K562 (cell line): ENCODE measurements around the gene SNX25. TPM values are rescaled to one million over a fixed set of nuclear protein-coding genes. Genes with fewer than 3 reads are reported as not detected.

Source experiments
- ETS2 ChIP-seq: IDR thresholded peaks from 2 replicates; pipeline ENCODE4 v1.6.1; 2016; ENCODE audit warnings: borderline replicate concordance, missing genetic modification characterization, mild to moderate bottlenecking, moderate library complexity, missing compliant biosample characterization; ENCODE audit not compliant: poor library complexity, severe bottlenecking
- FOXA3 ChIP-seq, 2 experiments: fragments of 450-650 bp in 1 of 2; sonication (generic) in 1 of 2; formaldehyde crosslinking; IDR thresholded peaks in 1 of 2; conservative IDR thresholded peaks in 1 of 2; 2 replicates each; pipeline versions ENCODE4 v1.4.0 to v1.8.0; 2020 to 2022; ENCODE audit warnings: mild to moderate bottlenecking in 2 of 2, missing genetic modification reagents in 1 of 2
- HDAC1 ChIP-seq, 2 experiments: fragments of 450-650 bp; IDR thresholded peaks; 2 replicates each; pipeline ENCODE4 v1.6.1; 2016 to 2017; ENCODE audit warnings: inconsistent platforms in 1 of 2, mild to moderate bottlenecking in 1 of 2, moderate library complexity in 1 of 2
- HSF4 ChIP-seq: fragments of 250-450 bp; sonication (Bioruptor Pico); IDR thresholded peaks from 2 replicates; pipeline ENCODE4 v2.1.2; 2022; ENCODE audit warnings: mild to moderate bottlenecking, moderate library complexity, borderline replicate concordance
- KDM1A ChIP-seq, 2 experiments: fragments of 450-650 bp; IDR thresholded peaks; 2 replicates each; pipeline ENCODE4 v1.6.1; 2016; ENCODE audit warnings: mild to moderate bottlenecking in 2 of 2
- NCOA1 ChIP-seq: fragments of 450-650 bp; IDR thresholded peaks from 2 replicates; pipeline ENCODE4 v1.6.1; 2016; ENCODE audit warnings: low read depth
- NFE2 ChIP-seq: IDR thresholded peaks from 2 replicates; pipeline ENCODE4 v1.6.1; 2014; ENCODE audit warnings: antibody characterized with exemption, low read depth
- NR1H2 ChIP-seq: sonication (generic); formaldehyde crosslinking; IDR thresholded peaks from 2 replicates; pipeline ENCODE4 v1.4.0; 2020; ENCODE audit warnings: mild to moderate bottlenecking, missing genetic modification reagents
- SNAPC5 ChIP-seq: fragments of 250-450 bp; sonication (Bioruptor Pico); IDR thresholded peaks from 2 replicates; pipeline ENCODE4 v1.8.0; 2021; ENCODE audit warnings: moderate library complexity, mild to moderate bottlenecking, inconsistent platforms
- TFAP4 ChIP-seq: sonication (generic); formaldehyde crosslinking; IDR thresholded peaks from 2 replicates; pipeline ENCODE4 v1.8.0; 2022; ENCODE audit warnings: missing genetic modification reagents, mild to moderate bottlenecking, moderate library complexity, borderline replicate concordance
- YBX1 ChIP-seq: fragments of 450-650 bp; IDR thresholded peaks from 2 replicates; pipeline ENCODE4 v1.7.1; 2016; ENCODE audit warnings: mild to moderate bottlenecking
- ZBTB8A ChIP-seq: fragments of 450-650 bp; IDR thresholded peaks from 2 replicates; pipeline ENCODE4 v1.6.1; 2018; ENCODE audit warnings: mild to moderate bottlenecking, moderate library complexity; ENCODE audit not compliant: partially characterized antibody
- ZNF146 ChIP-seq: IDR thresholded peaks from one replicate; pipeline ENCODE4 v1.6.1; 2018; ENCODE audit warnings: missing compliant biosample characterization; ENCODE audit not compliant: unreplicated experiment
- ZNF175 ChIP-seq: fragments of 200-800 bp; sonication (Bioruptor generic); IDR thresholded peaks from 2 replicates; pipeline ENCODE4 v1.6.1; 2016; ENCODE audit warnings: low read depth, mild to moderate bottlenecking, missing genetic modification characterization, missing compliant biosample characterization
- ZNF511 ChIP-seq: sonication (generic); formaldehyde crosslinking; IDR thresholded peaks from 2 replicates; pipeline ENCODE4 v1.8.0; 2022; ENCODE audit warnings: mild to moderate bottlenecking, missing genetic modification reagents
- ZNF551 ChIP-seq: fragments of 250-450 bp; sonication (Bioruptor Pico); IDR thresholded peaks from 2 replicates; pipeline ENCODE4 v1.5.0; 2021; ENCODE audit warnings: mild to moderate bottlenecking, moderate library complexity
- ZNF778 ChIP-seq: fragments of 450-650 bp; formaldehyde crosslinking; IDR thresholded peaks from 2 replicates; pipeline ENCODE4 v1.4.0; 2020; ENCODE audit warnings: mild to moderate bottlenecking, moderate library complexity
- ZNF830 ChIP-seq: fragments of 250-450 bp; sonication (Bioruptor Pico); IDR thresholded peaks from 2 replicates; pipeline ENCODE4 v1.5.0; 2021; ENCODE audit warnings: mild to moderate bottlenecking
- polyA plus RNA-seq, 8 experiments: library from polyadenylated mRNA; depleted of rRNA in 4 of 8; stranded (reverse) in 5 of 8; unstranded in 3 of 8; fragments of >200 nt; fragmentation: Nextera tagmentation in 2 of 8; fragmentation: Illumina TruSeq in 1 of 8; extraction: Ambion mirVana in 2 of 8; extraction: Trizol in 1 of 8; gene quantifications; 2 replicates each; pipeline versions ENCODE4 v1.2.1 to v1.2.3, GENCODE V29; 2011 to 2014; ENCODE audit warnings: inconsistent platforms in 1 of 8, missing spikeins in 1 of 8
- total RNA-seq, 7 experiments: library from RNA; depleted of rRNA in 6 of 7; stranded (reverse); fragments of >200 nt in 6 of 7; fragmentation: Illumina TruSeq in 2 of 7; extraction: Trizol in 2 of 7; gene quantifications; 2 replicates each; pipeline versions ENCODE4 v1.2.1 to v1.2.3, GENCODE V29; 2011 to 2021; ENCODE audit warnings: low replicate concordance in 1 of 7
- TF ChIP-seq, protein P1 (sequence below): sonication (generic); formaldehyde crosslinking; IDR thresholded peaks from 2 replicates; pipeline ENCODE4 v1.8.0; 2022; ENCODE audit warnings: mild to moderate bottlenecking, missing genetic modification reagents
- TF ChIP-seq, protein P2 (sequence below): fragments of 450-650 bp; formaldehyde crosslinking; IDR thresholded peaks from 2 replicates; pipeline ENCODE4 v1.4.0; 2020; ENCODE audit warnings: mild to moderate bottlenecking, mixed read lengths

The SNX25 gene
- total and polyA plus RNA-seq, 9 of the 15 experiments (the other 6 are each of a cell fraction or from before 2014, with no cell fraction given) = 2.5 to 23.4 (median 13.3) TPM

- TF ChIP-seq TFAP4 (no peak), NCOA1 (no peak), ZNF511 (CRISPR knock-in tag) (0 out of 2 replicates have a peak, but pooled peaks have one; percentile 32), ZBTB8A (no peak), HDAC1 (IDR thresholded peaks at IDR 0.05) (0 out of 4 replicates have a peak, but pooled peaks of 1 of the 2 experiments have one; percentile 51), ETS2 (tag) (no peak), YBX1 (no peak), ZNF146 (CRISPR knock-in tag) (no peak), HSF4 (CRISPR knock-in tag) (no peak), KDM1A (IDR thresholded peaks at IDR 0.05) (no peak), ZNF830 (CRISPR knock-in tag) (no peak), NFE2 (no peak), NR1H2 (CRISPR knock-in tag) (no peak), SNAPC5 (CRISPR knock-in tag) (no peak), FOXA3 (CRISPR knock-in tag; conservative IDR thresholded peaks at IDR 0.05 in 1 of 2, IDR thresholded peaks at IDR 0.05 in 1 of 2) (0 out of 4 replicates have a peak, but pooled peaks of 1 of the 2 experiments have one; percentile 48), ZNF551 (CRISPR knock-in tag) (no peak), ZNF778 (CRISPR knock-in tag) (no peak), ZNF175 (CRISPR knock-in tag) (no peak)
- TF ChIP-seq, protein P1, sequence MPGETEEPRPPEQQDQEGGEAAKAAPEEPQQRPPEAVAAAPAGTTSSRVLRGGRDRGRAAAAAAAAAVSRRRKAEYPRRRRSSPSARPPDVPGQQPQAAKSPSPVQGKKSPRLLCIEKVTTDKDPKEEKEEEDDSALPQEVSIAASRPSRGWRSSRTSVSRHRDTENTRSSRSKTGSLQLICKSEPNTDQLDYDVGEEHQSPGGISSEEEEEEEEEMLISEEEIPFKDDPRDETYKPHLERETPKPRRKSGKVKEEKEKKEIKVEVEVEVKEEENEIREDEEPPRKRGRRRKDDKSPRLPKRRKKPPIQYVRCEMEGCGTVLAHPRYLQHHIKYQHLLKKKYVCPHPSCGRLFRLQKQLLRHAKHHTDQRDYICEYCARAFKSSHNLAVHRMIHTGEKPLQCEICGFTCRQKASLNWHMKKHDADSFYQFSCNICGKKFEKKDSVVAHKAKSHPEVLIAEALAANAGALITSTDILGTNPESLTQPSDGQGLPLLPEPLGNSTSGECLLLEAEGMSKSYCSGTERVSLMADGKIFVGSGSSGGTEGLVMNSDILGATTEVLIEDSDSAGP (CRISPR knock-in tag) = no peak
- TF ChIP-seq, protein P2, sequence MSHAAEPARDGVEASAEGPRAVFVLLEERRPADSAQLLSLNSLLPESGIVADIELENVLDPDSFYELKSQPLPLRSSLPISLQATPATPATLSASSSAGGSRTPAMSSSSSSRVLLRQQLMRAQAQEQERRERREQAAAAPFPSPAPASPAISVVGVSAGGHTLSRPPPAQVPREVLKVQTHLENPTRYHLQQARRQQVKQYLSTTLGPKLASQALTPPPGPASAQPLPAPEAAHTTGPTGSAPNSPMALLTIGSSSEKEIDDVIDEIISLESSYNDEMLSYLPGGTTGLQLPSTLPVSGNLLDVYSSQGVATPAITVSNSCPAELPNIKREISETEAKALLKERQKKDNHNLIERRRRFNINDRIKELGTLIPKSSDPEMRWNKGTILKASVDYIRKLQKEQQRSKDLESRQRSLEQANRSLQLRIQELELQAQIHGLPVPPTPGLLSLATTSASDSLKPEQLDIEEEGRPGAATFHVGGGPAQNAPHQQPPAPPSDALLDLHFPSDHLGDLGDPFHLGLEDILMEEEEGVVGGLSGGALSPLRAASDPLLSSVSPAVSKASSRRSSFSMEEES (CRISPR knock-in tag) = no peak
These were observed at the start of gene SNX25 (continued) for GRCh38 chr4:185209031-185209851.
